Ishikawa (cell line): ENCODE data around the gene OCLN.

ENCODE experiments used
- CEBPB ChIP-seq: IDR thresholded peaks from 2 replicates; pipeline ENCODE4 v1.6.1; 2012
- EP300 ChIP-seq: IDR thresholded peaks from 2 replicates; pipeline ENCODE4 v1.6.1; 2012; ENCODE audit warnings: borderline replicate concordance
- MAX ChIP-seq: IDR thresholded peaks from 2 replicates; pipeline ENCODE4 v1.6.1; 2012
- RAD21 ChIP-seq: IDR thresholded peaks from 2 replicates; pipeline ENCODE4 v1.6.1; 2012; ENCODE audit warnings: low read depth
- TAF1 ChIP-seq: IDR thresholded peaks from 2 replicates; pipeline ENCODE4 v1.6.1; 2012; ENCODE audit warnings: low read depth, mild to moderate bottlenecking
- TCF12 ChIP-seq: IDR thresholded peaks from 2 replicates; pipeline ENCODE4 v1.6.1; 2012; ENCODE audit warnings: low read depth
- YY1 ChIP-seq: IDR thresholded peaks from 2 replicates; pipeline ENCODE4 v1.6.1; 2012; ENCODE audit warnings: low read depth

GRCh38 chr5:69454460-69455249 is 37.9 kb upstream of the OCLN start:
- TF ChIP-seq TAF1 (no peak), RAD21 (no peak), MAX (no peak), TCF12 (no peak), CEBPB (no peak), EP300 (no peak), YY1 (no peak)
